CD4-positive, alpha-beta T cell treated with Interleukin-15 for 1 hour (primary cell): ENCODE data around the gene SLC35A3.
A peak's percentile ranks its signal among the peaks of the same experiment; 100 is the strongest.
"Not testable (repeated sequence)": the region's sequence is repeated elsewhere in the genome, so short reads cannot be mapped to it uniquely, and the experiment has no call there.

ENCODE experiments used
- DNase-seq: peaks from one replicate; pipeline ENCODE4 v3.0.0-alpha.2; 2020

Gene SLC35A3

GRCh38 chr1:99969729-99970621 is at the start of gene SLC35A3:
SLC35A3 (plus strand) TSS chr1:99969996; CDS start chr1:99993555, 23,559 bp downstream.
- DNase-seq = peak; percentile 72

GRCh38 chr1:99934801-99935200 is 35.0 kb upstream of the SLC35A3 start:
- DNase-seq = no peak

- DNase-seq = no peak
Measured at GRCh38 chr1:99935534-99935933, 34.3 kb upstream of the SLC35A3 start.

- DNase-seq = no peak
Measured at GRCh38 chr1:99936071-99936470, 33.7 kb upstream of the SLC35A3 start.

GRCh38 chr1:99942723-99943122 is 27.1 kb upstream of the SLC35A3 start:
- no peak for DNase-seq

GRCh38 chr1:99943223-99943794 is 26.5 kb upstream of the SLC35A3 start:
- no peak for DNase-seq

GRCh38 chr1:99944192-99944591 is 25.6 kb upstream of the SLC35A3 start:
- no peak for DNase-seq

- DNase-seq = no peak
Measured at GRCh38 chr1:99945174-99945573, 24.6 kb upstream of the SLC35A3 start.

GRCh38 chr1:99950486-99950885 is 19.3 kb upstream of the SLC35A3 start:
- DNase-seq = no peak

GRCh38 chr1:99952522-99952921 is 17.3 kb upstream of the SLC35A3 start:
- DNase-seq = no peak

- no peak for DNase-seq
Measured at GRCh38 chr1:99955375-99955774, 14.4 kb upstream of the SLC35A3 start.

GRCh38 chr1:99956755-99957154 is 13.0 kb upstream of the SLC35A3 start:
- DNase-seq = no peak

- DNase-seq = no peak
Measured at GRCh38 chr1:99957818-99958217, 12.0 kb upstream of the SLC35A3 start.

GRCh38 chr1:99959189-99959705 is 10.5 kb upstream of the SLC35A3 start:
- DNase-seq = not testable (repeated sequence)

- not testable (repeated sequence) for DNase-seq
Measured at GRCh38 chr1:99960260-99960659, 9.5 kb upstream of the SLC35A3 start.

GRCh38 chr1:99963041-99963795 is 6.6 kb upstream of the SLC35A3 start:
- no peak for DNase-seq

- DNase-seq = no peak
Measured at GRCh38 chr1:99964806-99965205, 5.0 kb upstream of the SLC35A3 start.

GRCh38 chr1:99965646-99966375 is 4.0 kb upstream of the SLC35A3 start:
- no peak for DNase-seq

GRCh38 chr1:99968214-99968613 is 1.6 kb upstream of the SLC35A3 start:
- no peak for DNase-seq

- DNase-seq = no peak
Measured at GRCh38 chr1:99969260-99969728, 502 bp upstream of the SLC35A3 start.

GRCh38 chr1:99970713-99971255 is 988 bp downstream of the SLC35A3 start:
- DNase-seq = no peak

GRCh38 chr1:99972066-99972465 is 2.3 kb downstream of the SLC35A3 start:
- not testable (repeated sequence) for DNase-seq
